Natural killer cell (primary cell): ENCODE results near the gene MAP1S. TPM values are rescaled to one million over a fixed set of nuclear protein-coding genes. Genes with fewer than 3 reads are reported as not detected.

ENCODE experiments used
- ATAC-seq, 3 donors: fragments of 150-1000 bp in 2 of 3; fragments of 200-7000 bp in 1 of 3; cut with Tn5 transposase; 1 replicate in 1 of 3; 2 replicates in 2 of 3; pipeline ENCODE4 v1.10.0; 2021; ENCODE audit warnings: mild to moderate bottlenecking in 2 of 3, moderate library complexity in 2 of 3
- DNase-seq, 2 donors: peaks; one replicate each; pipeline versions ENCODE4 v3.0.0 to v3.0.0-alpha.2; 2013 to 2021; ENCODE audit warnings: mixed read lengths in 1 of 2
- H3K27ac ChIP-seq: one replicate; pipeline ENCODE4 v1.5.1; 2013; ENCODE audit warnings: mild to moderate bottlenecking, low read length
- H3K27me3 ChIP-seq: one replicate; pipeline ENCODE4 v1.6.1; 2013; ENCODE audit warnings: low read length; ENCODE audit not compliant: control insufficient read depth, insufficient read depth
- H3K36me3 ChIP-seq: one replicate; pipeline ENCODE4 v1.6.1; 2013; ENCODE audit warnings: low read length; ENCODE audit not compliant: control insufficient read depth, insufficient read depth
- H3K4me1 ChIP-seq: one replicate; pipeline ENCODE4 v1.6.1; 2013; ENCODE audit warnings: low read length; ENCODE audit not compliant: control insufficient read depth, insufficient read depth
- H3K4me3 ChIP-seq: one replicate; pipeline ENCODE4 v1.5.1; 2013; ENCODE audit warnings: low read length
- H3K9me3 ChIP-seq: one replicate; pipeline ENCODE4 v1.6.1; 2013; ENCODE audit warnings: low read length; ENCODE audit not compliant: control insufficient read depth, insufficient read depth
- H3K27ac Mint-ChIP-seq, 2 donors: one replicate each; pipeline ENCODE4 v1.8.0; 2022; ENCODE audit warnings: mild to moderate bottlenecking in 2 of 2, mixed read lengths in 2 of 2, moderate library complexity in 1 of 2
- H3K27me3 Mint-ChIP-seq, 2 donors: one replicate each; pipeline ENCODE4 v1.8.0; 2022; ENCODE audit warnings: low read depth in 2 of 2, mixed read lengths in 2 of 2
- H3K36me3 Mint-ChIP-seq: one replicate; pipeline ENCODE4 v1.8.0; 2022; ENCODE audit warnings: mixed read lengths
- H3K4me1 Mint-ChIP-seq, 2 donors: one replicate each; pipeline ENCODE4 v1.8.0; 2022; ENCODE audit warnings: mixed read lengths in 2 of 2
- H3K4me3 Mint-ChIP-seq: one replicate; pipeline ENCODE4 v1.8.0; 2022; ENCODE audit warnings: mild to moderate bottlenecking, moderate library complexity, mixed read lengths
- H3K9me3 Mint-ChIP-seq, 2 donors: one replicate each; pipeline ENCODE4 v1.8.0; 2022; ENCODE audit warnings: mixed read lengths in 2 of 2
- WGBS: methylation state at CpG from one replicate; pipeline ENCODE4 v1.1.7; 2013; ENCODE audit warnings: missing lambda C conversion rate; ENCODE audit not compliant: insufficient coverage; 5-methylcytosine and 5-hydroxymethylcytosine counted together
- intact Hi-C: fragments of 100-400 bp; cut with micrococcal nuclease; formaldehyde crosslinking; loops from one replicate; pipeline ENCODE4 v1.14.2; 2022
- total RNA-seq, 4 donors: library from RNA; stranded (reverse); fragments of 120-200 nt in 1 of 4; gene quantifications; one replicate each; pipeline versions ENCODE4 v1.2.3 to v1.2.4, GENCODE V29; 2013 to 2022
- TF ChIP-seq, protein P1 (sequence below): fragments of 200-600 bp; IDR thresholded peaks from one replicate; pipeline ENCODE4 v1.8.0; 2022; ENCODE audit warnings: antibody characterized with exemption

MAP1S gene
- total RNA-seq, 3 donors from 2014 or later (not counting 1 experiment from before 2014, with no cell fraction given), result 41.0 to 59.4 (median 45.8) TPM

DNA sequence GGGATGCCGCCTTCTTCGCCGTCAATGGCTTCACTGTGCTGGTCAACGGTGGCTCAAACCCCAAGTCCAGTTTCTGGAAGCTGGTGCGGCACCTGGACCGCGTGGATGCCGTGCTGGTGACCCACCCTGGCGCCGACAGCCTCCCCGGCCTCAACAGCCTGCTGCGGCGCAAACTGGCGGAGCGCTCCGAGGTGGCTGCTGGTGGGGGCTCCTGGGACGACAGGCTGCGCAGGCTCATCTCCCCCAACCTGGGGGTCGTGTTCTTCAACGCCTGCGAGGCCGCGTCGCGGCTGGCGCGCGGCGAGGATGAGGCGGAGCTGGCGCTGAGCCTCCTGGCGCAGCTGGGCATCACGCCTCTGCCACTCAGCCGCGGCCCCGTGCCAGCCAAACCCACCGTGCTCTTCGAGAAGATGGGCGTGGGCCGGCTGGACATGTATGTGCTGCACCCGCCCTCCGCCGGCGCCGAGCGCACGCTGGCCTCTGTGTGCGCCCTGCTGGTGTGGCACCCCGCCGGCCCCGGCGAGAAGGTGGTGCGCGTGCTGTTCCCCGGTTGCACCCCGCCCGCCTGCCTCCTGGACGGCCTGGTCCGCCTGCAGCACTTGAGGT lies 7.0 kb downstream of the MAP1S start:
- Histone ChIP-seq H3K4me1 (peaks cover 12% of the 10 kb centered on the region), H3K36me3 (peaks cover 54% of the 10 kb centered on the region), H3K9me3 (no peaks in the 10 kb centered on the region), H3K27ac (no peak overlapping the region), H3K4me3 (no peak overlapping the region), H3K27me3 (no peaks in the 10 kb centered on the region)
- no peak for ATAC-seq
- H3K27ac Mint-ChIP-seq, result no peak overlapping the region
- no peak for DNase-seq
- no peaks in the 10 kb centered on the region for H3K36me3 Mint-ChIP-seq
- H3K4me1 Mint-ChIP-seq, result peaks cover 13 to 45% of the 10 kb centered on the region in 2 donors
- TF ChIP-seq, protein P1, sequence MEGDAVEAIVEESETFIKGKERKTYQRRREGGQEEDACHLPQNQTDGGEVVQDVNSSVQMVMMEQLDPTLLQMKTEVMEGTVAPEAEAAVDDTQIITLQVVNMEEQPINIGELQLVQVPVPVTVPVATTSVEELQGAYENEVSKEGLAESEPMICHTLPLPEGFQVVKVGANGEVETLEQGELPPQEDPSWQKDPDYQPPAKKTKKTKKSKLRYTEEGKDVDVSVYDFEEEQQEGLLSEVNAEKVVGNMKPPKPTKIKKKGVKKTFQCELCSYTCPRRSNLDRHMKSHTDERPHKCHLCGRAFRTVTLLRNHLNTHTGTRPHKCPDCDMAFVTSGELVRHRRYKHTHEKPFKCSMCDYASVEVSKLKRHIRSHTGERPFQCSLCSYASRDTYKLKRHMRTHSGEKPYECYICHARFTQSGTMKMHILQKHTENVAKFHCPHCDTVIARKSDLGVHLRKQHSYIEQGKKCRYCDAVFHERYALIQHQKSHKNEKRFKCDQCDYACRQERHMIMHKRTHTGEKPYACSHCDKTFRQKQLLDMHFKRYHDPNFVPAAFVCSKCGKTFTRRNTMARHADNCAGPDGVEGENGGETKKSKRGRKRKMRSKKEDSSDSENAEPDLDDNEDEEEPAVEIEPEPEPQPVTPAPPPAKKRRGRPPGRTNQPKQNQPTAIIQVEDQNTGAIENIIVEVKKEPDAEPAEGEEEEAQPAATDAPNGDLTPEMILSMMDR, result no peak
- 96% methylated on average over 59 of the region's 59 CpGs for WGBS
- no peak overlapping the region for H3K4me3 Mint-ChIP-seq
- no peaks in the 10 kb centered on the region for H3K9me3 Mint-ChIP-seq
- intact Hi-C loops, result loop anchor here (2.0 kb wide), 1 partner anchor 37 kb away; no protein-coding TSS in a partner anchor
- no peaks in the 10 kb centered on the region for H3K27me3 Mint-ChIP-seq

DNA sequence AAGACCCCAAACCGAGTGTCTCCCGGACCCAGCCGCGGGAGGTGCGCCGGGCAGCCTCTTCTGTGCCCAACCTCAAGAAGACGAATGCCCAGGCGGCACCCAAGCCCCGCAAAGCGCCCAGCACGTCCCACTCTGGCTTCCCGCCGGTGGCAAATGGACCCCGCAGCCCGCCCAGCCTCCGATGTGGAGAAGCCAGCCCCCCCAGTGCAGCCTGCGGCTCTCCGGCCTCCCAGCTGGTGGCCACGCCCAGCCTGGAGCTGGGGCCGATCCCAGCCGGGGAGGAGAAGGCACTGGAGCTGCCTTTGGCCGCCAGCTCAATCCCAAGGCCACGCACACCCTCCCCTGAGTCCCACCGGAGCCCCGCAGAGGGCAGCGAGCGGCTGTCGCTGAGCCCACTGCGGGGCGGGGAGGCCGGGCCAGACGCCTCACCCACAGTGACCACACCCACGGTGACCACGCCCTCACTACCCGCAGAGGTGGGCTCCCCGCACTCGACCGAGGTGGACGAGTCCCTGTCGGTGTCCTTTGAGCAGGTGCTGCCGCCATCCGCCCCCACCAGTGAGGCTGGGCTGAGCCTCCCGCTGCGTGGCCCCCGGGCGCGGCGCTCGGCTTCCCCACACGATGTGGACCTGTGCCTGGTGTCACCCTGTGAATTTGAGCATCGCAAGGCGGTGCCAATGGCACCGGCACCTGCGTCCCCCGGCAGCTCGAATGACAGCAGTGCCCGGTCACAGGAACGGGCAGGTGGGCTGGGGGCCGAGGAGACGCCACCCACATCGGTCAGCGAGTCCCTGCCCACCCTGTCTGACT lies 7.9 kb downstream of the MAP1S start:
- DNase-seq (no peak), ATAC-seq (no peak)
- intact Hi-C loops, result loop anchor here (2.0 kb wide), 1 partner anchor 36 kb away; no protein-coding TSS in a partner anchor
- Histone ChIP-seq H3K9me3 (no peaks in the 10 kb centered on the region), H3K36me3 (peaks cover 51% of the 10 kb centered on the region), H3K4me3 (no peak overlapping the region), H3K27ac (no peak overlapping the region), H3K4me1 (peaks cover 3% of the 10 kb centered on the region), H3K27me3 (no peaks in the 10 kb centered on the region)
- TF ChIP-seq, protein P1, result no peak
- Mint-ChIP-seq H3K27ac (no peak overlapping the region), H3K36me3 (no peaks in the 10 kb centered on the region), H3K4me3 (no peak overlapping the region), H3K9me3 (no peaks in the 10 kb centered on the region), H3K27me3 (no peaks in the 10 kb centered on the region), H3K4me1 (peaks cover 8 to 45% of the 10 kb centered on the region in 2 donors)
- WGBS, result 94% methylated on average over 62 of the region's 62 CpGs

GRCh38 chr19:17727843-17728242 lies 8.6 kb downstream of the MAP1S start:
- no peaks in the 10 kb centered on the region for H3K27me3 Mint-ChIP-seq

More at GRCh38 chr19:17727843-17728242, 8.6 kb downstream of the MAP1S start:
- peaks cover 8 to 42% of the 10 kb centered on the region in 2 donors for H3K4me1 Mint-ChIP-seq
- H3K27ac ChIP-seq, result no peak overlapping the region
- H3K4me1 ChIP-seq, result no peaks in the 10 kb centered on the region
- no peak for DNase-seq
- no peak for ATAC-seq
- peaks cover 54% of the 10 kb centered on the region for H3K36me3 ChIP-seq
- no peaks in the 10 kb centered on the region for H3K27me3 ChIP-seq
- H3K9me3 ChIP-seq, result no peaks in the 10 kb centered on the region
- H3K4me3 ChIP-seq, result no peak overlapping the region
- TF ChIP-seq, protein P1, result no peak
- no peaks in the 10 kb centered on the region for H3K9me3 Mint-ChIP-seq
- 97% methylated on average over 19 of the region's 19 CpGs for WGBS
- no peak overlapping the region for H3K27ac Mint-ChIP-seq
- no peaks in the 10 kb centered on the region for H3K36me3 Mint-ChIP-seq
- H3K4me3 Mint-ChIP-seq, result no peak overlapping the region
- intact Hi-C loops, result loop anchor here (2.0 kb wide), 1 partner anchor 35 kb away; no protein-coding TSS in a partner anchor
